Midbrain (tissue), 1 donor: Measurements from ENCODE around the gene SOAT1.
A peak's percentile ranks its signal among the peaks of the same experiment; 100 is the strongest.

ENCODE experiments used
- DNase-seq: peaks from one replicate; lab custom pipeline; 2025; lab: John Stamatoyannopoulos, UW

Gene SOAT1

DNA sequence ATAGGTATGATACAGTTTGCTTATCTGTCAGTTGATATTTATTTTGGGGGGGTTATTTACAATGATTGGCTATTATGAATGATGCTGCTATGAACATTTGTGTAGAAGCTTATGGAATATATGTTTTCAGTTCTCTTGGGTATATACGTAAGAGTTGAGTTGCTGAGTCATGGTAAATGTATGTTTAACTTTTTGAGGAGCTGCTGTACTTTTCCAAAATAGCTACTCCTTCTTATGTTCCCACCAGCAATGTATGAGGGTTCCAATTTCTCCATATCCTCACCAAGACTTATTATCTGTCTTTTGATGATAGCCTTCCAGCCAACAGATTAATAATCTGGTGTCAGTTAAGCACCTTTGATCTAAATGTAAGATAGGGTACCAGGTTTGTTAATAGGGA, 11.9 kb downstream of the SOAT1 start:
- no peak for DNase-seq

DNA sequence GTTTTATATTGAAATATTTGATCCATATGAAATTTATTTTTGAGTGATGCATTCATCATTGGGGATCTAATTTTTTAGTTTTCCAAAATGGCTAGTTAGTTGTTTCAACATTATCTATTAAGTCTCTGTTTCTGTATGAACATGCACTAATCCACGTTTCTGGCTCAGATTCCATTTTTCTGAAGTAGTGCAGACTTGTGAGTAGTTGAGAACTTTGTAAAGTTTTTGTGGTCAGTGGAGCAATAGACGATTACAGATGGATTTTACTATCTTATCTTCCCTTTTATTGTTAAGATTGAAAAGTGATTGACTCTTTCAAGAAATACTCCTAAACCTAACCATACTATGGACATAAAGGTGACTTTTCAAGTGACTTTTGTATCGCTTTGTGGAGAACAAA, 16.7 kb downstream of the SOAT1 start:
- no peak for DNase-seq

DNA sequence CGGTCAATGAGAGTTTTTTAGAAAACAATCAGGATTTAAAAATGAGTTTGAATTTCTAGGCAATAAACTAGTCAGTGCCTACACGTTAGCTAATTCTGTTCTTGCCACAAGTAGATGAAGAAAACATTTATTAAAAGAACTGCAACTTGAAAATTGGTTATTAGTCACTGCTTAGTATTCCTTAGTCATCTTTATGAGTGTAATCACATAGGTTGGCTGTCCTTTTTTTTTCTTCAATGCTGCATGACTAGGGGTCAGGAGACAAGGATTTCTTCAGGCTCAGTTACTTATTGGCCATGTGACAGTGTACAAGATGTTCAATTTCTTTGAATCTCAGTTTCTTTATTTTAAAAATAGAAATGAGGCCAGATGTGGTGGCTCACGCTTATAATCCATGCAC, 17.1 kb downstream of the SOAT1 start:
- DNase-seq: no peak

DNA sequence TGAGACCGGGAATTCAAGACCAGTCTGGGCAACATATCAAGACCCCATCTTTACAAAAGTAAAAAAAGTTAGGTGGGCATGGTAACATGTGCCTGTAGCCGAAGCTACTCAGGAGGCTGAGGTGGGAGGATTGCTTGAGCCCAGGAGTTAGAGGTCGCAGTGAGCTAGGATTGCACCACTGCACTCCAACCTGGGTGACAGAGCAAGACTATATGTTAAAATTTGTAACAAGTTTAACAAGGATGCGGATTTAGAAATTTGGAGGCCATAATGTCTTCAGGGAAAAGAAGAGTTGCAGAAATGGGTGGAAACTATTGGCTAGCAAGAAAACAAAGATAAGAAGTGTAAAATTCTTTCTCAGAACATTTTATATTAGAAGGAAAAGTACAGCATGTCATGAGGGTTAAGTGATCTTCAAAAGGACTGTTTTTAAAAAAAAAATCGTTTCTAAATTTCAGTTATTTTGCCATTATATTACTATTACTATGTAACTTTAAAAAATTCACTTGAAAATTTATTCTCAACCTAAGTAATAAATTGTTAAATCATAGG, 17.6 kb downstream of the SOAT1 start:
- DNase-seq: no peak

DNA sequence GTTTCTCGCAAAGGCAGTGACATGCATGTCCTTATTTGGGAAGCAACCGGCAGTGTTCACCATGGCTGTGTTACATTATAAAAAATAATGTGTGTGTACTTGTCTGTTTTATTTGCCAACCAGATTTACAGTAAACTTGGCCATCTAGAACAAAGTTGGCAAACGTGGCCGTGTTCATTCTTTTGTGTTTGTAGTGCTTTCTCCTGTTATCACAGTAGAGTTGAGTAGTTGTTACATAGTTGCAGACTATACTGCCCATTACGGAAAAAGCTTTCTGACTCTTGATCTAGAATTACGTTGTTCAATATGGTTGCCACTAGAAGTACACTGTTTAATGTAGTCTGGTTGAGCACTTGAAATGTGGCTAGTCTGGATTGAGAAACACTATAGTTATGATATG, 19.4 kb downstream of the SOAT1 start:
- DNase-seq: no peak

DNA sequence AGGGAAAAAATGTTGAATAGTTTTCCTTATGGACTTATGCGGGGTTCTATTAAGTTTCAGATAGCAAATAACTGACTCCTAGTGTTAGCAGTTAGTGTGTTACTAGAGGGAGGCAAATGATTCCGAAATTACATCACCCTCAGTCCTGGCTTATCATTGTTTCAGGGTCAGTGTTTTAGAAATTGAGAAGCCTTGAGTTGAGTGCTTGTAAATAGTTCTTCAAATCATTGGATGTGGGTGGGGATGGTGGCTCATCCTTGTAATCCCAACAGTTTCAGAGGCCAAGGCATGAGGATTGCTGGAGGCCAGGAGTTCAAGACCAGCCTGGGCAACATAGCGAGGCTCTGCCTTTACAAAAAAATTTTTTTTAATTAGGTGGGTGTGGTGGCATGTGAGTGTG, 21.3 kb downstream of the SOAT1 start:
- no peak for DNase-seq

DNA sequence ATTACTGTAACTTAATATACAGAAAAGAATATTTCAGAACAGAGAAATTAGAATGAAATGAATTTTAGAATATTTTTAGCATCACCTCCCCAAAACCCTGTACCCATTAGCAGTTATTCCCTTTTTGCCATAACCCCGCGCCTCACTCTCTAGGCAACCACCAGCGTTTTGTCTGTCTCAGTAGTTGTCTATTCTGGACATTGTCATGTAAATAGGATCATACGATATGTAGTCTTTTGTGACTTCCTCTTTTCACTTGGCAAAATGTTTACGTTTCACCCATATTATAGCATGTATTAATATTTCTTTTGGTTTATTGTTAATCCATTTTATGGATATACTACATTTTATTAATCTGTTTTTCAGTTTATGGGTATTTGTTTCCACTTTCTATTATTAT, 24.9 kb downstream of the SOAT1 start:
- DNase-seq: no peak

DNA sequence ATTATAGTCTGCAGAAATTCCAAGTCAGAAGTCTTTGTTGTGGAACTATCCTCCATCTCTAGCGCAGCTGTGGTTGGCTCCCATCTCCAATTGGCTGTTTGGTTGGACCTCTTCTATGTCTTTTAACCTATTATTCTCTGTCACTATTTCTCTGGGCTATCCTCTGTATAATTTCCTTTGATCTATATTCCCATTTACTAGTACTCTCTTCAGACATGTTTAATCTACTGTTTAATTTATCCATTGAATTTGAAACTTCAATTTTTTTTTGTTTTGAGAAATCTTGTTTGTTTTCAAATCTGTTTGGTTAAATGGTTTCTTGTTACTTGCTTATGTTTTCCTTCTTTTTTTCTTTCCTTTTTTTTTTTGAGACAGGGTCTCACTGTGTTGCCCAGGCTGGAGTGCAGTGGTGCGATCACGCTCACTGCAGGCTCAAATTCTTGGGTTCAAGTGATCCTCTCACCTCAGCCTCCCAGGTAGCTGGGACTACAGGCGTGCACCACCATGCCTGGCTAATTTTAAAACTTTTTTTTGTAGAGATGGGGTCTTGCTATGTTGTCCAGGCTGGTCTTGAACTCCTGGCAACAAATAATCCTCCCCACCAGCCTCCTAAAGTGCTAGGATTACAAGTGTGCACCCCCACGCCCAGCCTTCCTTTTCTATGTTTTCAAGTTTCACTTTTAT, 28.1 kb downstream of the SOAT1 start:
- no peak for DNase-seq

DNA sequence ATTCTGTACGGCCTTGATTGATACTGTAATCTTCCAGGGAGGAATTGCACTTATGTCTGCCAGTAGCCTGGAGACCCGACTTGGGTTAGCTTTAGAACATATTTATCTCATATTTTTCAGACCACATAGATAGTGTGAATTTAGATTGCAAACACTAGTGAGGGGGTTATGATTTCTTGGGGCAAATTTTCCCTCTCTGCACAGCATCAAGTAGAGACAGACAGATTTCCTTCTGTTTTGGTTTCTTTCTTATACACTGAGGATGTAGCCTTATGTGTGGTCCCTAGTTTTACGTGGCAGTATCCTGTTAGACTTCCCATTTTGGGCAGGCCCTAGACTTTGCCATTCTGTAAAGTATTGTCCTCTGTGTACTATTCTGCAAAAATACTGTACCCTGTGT, 29.0 kb downstream of the SOAT1 start:
- DNase-seq: no peak

DNA sequence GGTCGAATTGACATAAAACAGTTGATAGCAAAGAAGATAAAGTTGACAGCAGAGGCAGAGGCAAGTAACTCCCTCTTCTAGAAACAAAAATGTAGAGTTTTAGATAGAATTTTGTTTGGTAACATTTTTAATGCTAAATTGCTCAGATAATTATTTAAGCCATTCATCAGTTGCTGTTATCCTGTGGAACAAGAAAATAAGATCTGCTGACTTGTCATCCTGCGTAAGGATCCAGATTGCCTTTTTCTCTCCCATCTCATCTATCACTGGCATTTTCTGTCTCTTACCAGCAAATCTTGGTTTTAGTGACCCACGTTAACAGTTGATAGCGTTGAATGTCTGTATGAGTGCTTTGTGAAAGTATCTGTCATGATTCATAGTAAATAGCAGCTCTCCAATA, 29.8 kb downstream of the SOAT1 start:
- no peak for DNase-seq

DNA sequence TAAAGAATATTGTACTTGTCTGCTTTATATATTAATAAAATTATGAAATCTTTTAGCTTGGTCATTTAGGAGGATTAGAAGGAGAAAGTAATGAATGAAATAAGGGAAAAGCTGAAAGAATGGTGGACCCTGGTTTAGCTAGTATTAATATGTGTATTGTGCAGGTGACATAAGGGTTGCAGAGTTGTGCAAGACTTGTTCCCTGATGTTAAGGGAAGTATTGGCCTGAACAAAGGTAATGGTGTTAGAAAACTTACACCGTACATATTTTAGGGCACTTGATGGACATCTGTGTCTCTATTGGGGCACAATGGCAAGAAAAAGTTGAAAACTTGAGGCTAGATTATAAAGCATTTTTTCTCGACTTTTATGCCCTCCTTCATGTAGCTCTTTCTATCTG, 32.2 kb downstream of the SOAT1 start:
- DNase-seq: no peak

DNA sequence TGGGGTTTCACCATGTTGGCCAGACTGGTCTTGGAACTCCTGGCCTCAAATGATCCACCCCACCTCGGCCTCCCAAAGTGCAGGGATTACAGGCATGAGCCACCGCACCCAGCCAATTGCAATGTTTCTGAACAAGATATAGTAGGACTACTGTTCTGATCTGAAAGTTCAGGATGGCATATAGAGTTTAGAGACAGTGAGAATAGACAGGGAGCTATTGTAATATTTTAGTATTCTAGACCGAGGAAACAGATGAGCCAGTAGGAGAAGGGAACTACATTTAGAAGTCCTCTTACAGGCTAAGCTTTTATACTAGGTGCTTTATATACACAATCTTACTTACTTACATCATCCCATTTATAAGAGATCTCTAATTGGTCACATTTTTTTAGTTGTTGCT, 33.1 kb downstream of the SOAT1 start:
- no peak for DNase-seq

DNA sequence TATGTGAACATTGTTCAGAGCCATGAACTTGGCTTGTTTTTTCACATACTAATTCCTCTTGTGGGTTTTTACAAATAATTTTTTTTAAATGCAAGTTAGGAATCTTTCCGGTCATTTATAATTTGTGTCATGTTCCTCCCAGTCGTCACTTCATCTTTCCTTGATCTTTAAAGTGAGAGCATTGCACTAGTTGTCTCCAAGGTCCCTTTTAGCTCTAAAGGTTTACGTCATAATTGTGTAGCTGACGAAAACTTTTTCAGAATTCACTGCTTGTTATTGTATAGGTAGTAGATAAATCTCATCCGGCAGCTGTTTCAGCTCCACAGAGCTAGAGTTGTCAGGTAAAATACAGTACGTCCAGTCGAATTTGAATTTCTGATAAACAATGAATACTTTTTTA, 33.6 kb downstream of the SOAT1 start:
- DNase-seq: no peak

DNA sequence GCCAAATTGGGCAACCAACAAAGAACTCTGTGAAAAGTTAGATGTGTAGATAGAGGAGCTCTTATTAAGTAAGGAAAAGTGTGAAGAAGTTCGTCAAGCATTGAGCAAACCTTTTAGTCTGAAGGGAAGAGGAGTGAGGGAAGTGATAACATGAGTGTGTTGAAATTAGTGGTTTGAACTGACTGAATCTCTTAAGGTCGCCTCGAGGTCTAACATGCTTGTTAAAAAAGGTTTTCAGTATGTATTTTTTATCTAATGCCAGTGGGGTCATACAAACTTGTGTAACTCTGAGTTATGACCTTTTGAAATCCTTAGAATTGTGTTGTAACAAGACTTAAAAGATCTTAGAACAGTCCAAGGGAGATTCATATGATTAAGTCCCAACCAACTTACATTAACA, 34.1 kb downstream of the SOAT1 start:
- no peak for DNase-seq

DNA sequence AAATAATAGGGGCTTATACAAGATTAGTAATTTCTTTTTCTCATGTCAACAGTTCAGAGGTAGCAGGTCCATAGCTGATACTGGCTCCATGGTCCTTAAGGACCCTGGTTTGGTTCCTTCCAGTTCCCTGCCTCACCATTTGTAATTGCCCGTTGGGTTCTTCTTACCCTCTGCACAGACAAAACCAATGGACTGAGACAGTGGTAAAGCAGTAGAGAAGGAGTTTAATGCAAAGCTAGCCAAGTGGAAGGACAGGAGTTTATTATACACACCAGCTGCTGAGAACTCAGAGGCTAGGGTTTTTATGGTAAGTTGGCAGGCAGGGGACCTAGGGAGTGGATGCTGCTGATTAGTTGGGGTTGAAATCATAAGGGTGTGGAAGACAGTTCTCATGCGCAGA, 36.3 kb downstream of the SOAT1 start:
- DNase-seq: no peak

DNA sequence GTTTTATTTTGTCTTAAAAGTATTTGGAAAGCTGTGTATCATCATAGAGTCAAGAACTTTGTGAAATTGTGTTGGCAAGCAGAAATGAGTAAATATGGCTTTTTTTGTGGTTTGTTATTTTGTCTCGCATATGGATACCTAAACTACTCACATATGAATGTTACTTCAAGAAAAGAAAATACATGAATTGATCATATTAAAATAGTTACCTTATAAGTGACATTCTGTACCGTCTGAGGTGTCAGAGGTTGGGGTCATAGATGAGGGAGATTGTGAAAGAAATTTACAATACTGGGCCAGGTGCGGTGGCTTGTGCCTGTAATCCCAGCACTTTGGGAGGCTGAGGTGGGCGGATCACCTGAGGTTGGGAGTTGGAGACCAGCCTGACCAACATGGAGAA, 40.8 kb downstream of the SOAT1 start:
- no peak for DNase-seq

DNA sequence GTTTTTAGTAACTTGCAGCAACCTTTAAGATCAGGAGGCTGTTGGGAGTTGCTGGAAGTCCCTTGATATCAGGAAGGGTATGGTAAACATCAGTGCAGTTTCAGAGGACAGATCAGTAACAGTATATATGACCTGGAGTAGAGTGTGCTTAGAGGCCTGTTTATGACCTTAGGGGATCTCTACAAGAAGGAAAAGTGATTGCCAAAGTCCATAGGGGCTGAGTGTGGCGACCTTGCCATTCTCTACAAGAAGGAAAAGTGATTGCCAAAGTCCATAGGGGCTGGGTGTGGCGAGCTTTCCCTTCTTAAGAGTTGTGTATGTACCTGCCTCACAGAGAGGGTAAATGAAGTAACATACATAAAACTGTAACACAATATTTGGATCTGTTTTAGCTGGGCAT, 43.7 kb downstream of the SOAT1 start:
- DNase-seq: no peak

DNA sequence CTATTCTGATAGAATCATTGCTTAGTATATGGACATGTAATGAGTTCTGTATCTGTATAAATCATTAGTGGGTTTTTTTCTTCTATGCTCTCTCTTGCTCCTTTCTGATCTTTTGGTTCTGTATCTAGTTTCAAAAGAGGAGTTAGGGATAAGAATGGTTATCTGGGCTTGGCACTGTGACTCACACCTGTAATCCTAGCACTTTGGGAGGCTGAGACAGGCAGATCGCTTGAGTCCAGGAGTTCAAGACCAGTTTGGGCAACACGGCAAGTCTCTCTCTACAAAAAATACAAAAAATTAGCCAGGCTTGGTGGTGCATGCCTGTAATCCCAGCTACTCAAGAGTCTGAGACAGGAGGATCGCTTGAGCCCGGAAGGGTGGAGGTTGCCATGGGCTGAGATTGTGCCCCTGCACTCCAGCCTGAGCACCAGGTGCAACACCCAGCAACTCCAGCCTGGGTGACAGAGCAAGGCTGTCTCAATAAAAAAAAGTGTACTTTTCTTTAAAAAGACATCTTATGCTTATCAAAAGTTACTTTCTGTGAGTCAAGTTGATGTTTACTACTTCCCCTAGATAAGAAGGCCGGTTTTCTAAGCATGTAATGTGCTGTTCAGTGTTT, 44.5 kb downstream of the SOAT1 start:
- no peak for DNase-seq

DNA sequence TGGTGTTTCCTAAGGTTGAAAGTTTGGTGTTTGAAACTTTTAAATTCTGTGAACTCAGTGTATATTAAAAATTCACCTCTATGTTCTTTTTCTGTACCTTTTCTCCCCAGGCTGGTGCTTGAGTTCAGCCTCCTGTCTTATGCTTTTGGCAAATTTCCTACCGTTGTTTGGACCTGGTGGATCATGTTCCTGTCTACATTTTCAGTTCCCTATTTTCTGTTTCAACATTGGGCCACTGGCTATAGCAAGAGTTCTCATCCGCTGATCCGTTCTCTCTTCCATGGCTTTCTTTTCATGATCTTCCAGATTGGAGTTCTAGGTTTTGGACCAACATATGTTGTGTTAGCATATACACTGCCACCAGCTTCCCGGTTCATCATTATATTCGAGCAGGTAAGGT, 47.3 kb downstream of the SOAT1 start:
- DNase-seq: peak; percentile 9

DNA sequence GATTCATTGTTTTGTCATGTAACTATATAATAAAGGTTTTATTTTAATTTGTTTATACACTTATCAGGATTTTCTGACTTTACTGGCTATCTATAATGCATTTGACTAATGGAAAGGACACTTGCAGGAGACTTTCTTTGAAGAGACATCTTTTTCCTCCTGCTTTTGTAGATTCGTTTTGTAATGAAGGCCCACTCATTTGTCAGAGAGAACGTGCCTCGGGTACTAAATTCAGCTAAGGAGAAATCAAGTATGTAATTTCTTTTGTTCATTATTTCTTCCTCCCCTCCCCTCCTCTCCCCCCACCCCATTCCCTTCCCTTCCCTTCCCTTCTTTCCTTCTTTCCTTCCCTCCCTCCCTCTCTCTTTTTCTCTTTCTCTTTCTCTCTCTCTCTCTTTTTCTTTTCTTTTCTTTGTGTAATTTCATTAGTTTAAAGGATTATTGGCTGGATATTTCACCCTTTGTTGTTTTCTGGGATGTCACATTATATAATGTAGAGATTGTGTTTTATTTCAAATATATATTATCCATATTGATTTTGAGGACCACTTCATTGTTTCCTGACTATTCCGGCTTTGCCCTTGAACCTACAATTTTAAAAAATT, 48.4 kb downstream of the SOAT1 start:
- no peak for DNase-seq

DNA sequence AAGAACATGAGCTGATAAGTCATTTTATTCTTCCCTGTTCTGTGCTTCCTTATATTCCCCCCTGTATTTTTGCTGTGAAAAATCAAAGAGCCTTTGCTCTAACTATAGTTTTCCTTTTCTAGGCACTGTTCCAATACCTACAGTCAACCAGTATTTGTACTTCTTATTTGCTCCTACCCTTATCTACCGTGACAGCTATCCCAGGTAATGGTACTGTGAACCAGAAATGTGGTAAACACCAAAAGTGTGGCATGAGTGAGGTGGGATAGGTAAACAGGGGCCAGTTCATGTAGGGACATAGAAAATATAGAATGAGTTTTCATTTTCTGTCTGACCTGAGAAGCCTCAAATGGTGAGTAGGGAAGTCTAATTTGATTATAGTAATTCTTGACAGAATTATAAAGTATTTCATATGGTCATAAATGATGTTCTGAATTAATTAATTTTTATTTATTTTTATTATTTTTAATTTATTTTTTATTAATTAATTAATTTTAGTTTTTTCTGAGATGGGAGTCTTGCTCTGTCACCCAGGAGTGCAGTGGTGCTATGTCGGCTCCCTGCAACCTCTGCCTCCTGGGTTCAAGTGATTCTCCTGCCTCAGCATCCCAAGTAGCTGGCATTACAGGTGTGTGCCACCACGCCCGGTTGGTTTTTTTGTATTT, 49.3 kb downstream of the SOAT1 start:
- no peak for DNase-seq

DNA sequence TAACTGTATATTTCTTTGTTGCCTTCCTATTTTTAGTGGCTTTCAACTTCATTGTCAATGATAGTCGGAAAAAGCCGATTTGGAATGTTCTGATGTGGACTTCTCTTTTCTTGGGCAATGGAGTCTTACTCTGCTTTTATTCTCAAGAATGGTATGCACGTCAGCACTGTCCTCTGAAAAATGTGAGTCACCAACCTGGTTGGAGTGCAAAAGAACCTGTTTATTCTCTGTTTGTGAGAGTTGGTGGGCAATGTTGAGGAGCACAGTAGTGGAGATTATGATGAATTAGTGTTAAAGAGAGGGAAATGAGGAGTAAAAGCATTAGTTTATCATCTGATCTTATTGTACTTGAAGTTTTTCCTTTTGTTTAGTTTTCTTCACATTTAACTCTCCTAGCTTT, 57.7 kb downstream of the SOAT1 start:
- no peak for DNase-seq

DNA sequence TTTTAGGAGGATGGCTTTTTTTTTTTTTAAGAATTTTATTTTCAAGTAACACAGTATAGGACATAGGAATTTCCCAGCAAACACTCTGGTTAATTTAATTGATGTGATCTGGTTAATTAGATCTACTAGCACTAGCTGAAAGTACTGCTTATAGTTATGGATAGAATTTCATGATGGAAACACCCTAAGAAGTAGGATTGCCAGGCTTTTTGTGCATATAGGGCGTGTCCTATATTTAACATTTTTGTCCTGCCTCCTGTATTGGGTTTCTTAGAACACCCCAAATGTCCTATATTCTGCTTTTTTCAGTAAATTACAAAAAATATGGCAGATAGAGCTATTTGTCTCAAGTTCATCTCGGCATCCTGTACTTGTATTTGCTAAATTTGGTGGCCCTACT, 58.6 kb downstream of the SOAT1 start:
- DNase-seq: no peak
